MM.1S (cell line): Measurements from ENCODE around the gene ZC3H12C.

Experiments
- DNase-seq: peaks from one replicate; pipeline ENCODE4 v3.0.0-alpha.2; 2015
- H2AFZ ChIP-seq: fragments of 300-600 bp; sonication (generic); 2 replicates; pipeline ENCODE4 v1.6.0; 2016; ENCODE audit warnings: antibody characterized with exemption, low read length
- H3F3A ChIP-seq: fragments of 300-600 bp; sonication (generic); 2 replicates; pipeline ENCODE4 v1.6.1; 2016; ENCODE audit warnings: mild to moderate bottlenecking, antibody characterized with exemption, low read length, moderate library complexity, mixed read lengths; ENCODE audit not compliant: insufficient read depth
- H3K27ac ChIP-seq: fragments of 300-600 bp; sonication (generic); 2 replicates; pipeline ENCODE4 v1.5.1; 2016; ENCODE audit warnings: mild to moderate bottlenecking, low read length
- H3K27me3 ChIP-seq: fragments of 300-600 bp; sonication (generic); replicated peaks from 2 replicates; pipeline ENCODE4 v1.6.0; 2016; ENCODE audit warnings: low read length; ENCODE audit not compliant: insufficient read depth
- H3K36me3 ChIP-seq: fragments of 300-600 bp; sonication (generic); replicated peaks from 2 replicates; pipeline ENCODE4 v1.6.1; 2016; ENCODE audit warnings: mild to moderate bottlenecking, low read length, mixed read lengths; ENCODE audit not compliant: insufficient read depth
- H3K4me1 ChIP-seq: fragments of 300-600 bp; sonication (generic); 2 replicates; pipeline ENCODE4 v1.6.1; 2016; ENCODE audit warnings: low read length, mixed read lengths
- H3K4me2 ChIP-seq: fragments of 300-600 bp; sonication (generic); 2 replicates; pipeline ENCODE4 v1.6.0; 2016; ENCODE audit warnings: low read depth, low read length
- H3K4me3 ChIP-seq: fragments of 300-600 bp; sonication (generic); 2 replicates; pipeline ENCODE4 v1.5.1; 2016; ENCODE audit warnings: low read length, mixed read lengths
- H3K79me2 ChIP-seq: fragments of 300-600 bp; sonication (generic); 2 replicates; pipeline ENCODE4 v1.6.1; 2016; ENCODE audit warnings: mixed run types, low read length, mixed read lengths
- H3K9ac ChIP-seq: fragments of 300-600 bp; sonication (generic); 2 replicates; pipeline ENCODE4 v1.6.1; 2016; ENCODE audit warnings: low read length, mixed read lengths
- H3K9me2 ChIP-seq: fragments of 300-600 bp; sonication (generic); replicated peaks from 2 replicates; pipeline ENCODE4 v1.6.1; 2016; ENCODE audit warnings: mild to moderate bottlenecking, low read length, mixed read lengths; ENCODE audit not compliant: insufficient read depth
- H3K9me3 ChIP-seq: fragments of 300-600 bp; sonication (generic); replicated peaks from 2 replicates; pipeline ENCODE4 v1.6.1; 2016; ENCODE audit warnings: mild to moderate bottlenecking, low read length, mixed read lengths; ENCODE audit not compliant: insufficient read depth
- H4K20me1 ChIP-seq: fragments of 300-600 bp; sonication (generic); 2 replicates; pipeline ENCODE4 v1.6.1; 2016; ENCODE audit warnings: mild to moderate bottlenecking, low read length, moderate library complexity, mixed read lengths; ENCODE audit not compliant: insufficient read depth
- EZH2 ChIP-seq: fragments of 300-600 bp; sonication (generic); optimal IDR thresholded peaks from 2 replicates; pipeline ENCODE3; 2017; ENCODE audit warnings: low read depth, mild to moderate bottlenecking, antibody characterized with exemption, low read length, mixed read lengths
- EZH2phosphoT487 ChIP-seq: fragments of 300-600 bp; sonication (generic); IDR thresholded peaks from 2 replicates; pipeline ENCODE4 v1.6.1; 2018; ENCODE audit warnings: antibody characterized with exemption, low read length
- TF ChIP-seq, protein P1 (sequence below): fragments of 300-600 bp; sonication (generic); IDR thresholded peaks from 2 replicates; pipeline ENCODE4 v1.5.1; 2016; ENCODE audit warnings: antibody characterized with exemption, low read length, mixed read lengths

Gene ZC3H12C

DNA sequence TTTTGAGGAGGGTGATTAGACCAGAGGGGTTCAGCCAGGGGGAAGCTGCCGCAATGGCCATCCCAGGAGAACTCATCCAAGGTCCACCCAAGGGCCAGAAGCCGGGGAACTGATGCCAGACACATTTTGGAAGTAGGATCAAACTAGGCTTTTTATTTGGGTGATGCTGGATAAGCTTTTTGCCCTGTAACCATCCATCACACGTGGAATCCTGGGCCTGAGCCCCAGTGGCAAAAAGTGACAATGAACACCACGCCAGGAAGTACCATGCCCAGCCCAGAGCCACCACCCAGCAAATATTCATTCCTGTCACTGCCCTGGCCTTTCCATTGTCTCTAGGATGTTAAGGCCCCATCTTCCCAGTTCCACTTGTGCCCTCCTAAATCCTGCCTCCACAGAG lies 85.9 kb downstream of the ZC3H12C start:
- Histone ChIP-seq H3K36me3 (no peaks in the 10 kb centered on the region), H3F3A (no peaks in the 10 kb centered on the region), H3K4me3 (no peak overlapping the region), H3K27me3 (no peaks in the 10 kb centered on the region), H4K20me1 (no peaks in the 10 kb centered on the region), H3K4me1 (no peaks in the 10 kb centered on the region), H3K9me3 (no peaks in the 10 kb centered on the region), H3K9ac (no peak overlapping the region), H3K4me2 (no peak overlapping the region), H3K9me2 (no peaks in the 10 kb centered on the region), H2AFZ (no peak overlapping the region), H3K27ac (no peak overlapping the region), H3K79me2 (no peaks in the 10 kb centered on the region)
- TF ChIP-seq EZH2phosphoT487 = no peak
- TF ChIP-seq EZH2 = no peak
- TF ChIP-seq, protein P1, sequence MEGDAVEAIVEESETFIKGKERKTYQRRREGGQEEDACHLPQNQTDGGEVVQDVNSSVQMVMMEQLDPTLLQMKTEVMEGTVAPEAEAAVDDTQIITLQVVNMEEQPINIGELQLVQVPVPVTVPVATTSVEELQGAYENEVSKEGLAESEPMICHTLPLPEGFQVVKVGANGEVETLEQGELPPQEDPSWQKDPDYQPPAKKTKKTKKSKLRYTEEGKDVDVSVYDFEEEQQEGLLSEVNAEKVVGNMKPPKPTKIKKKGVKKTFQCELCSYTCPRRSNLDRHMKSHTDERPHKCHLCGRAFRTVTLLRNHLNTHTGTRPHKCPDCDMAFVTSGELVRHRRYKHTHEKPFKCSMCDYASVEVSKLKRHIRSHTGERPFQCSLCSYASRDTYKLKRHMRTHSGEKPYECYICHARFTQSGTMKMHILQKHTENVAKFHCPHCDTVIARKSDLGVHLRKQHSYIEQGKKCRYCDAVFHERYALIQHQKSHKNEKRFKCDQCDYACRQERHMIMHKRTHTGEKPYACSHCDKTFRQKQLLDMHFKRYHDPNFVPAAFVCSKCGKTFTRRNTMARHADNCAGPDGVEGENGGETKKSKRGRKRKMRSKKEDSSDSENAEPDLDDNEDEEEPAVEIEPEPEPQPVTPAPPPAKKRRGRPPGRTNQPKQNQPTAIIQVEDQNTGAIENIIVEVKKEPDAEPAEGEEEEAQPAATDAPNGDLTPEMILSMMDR = no peak
- no peak for DNase-seq

DNA sequence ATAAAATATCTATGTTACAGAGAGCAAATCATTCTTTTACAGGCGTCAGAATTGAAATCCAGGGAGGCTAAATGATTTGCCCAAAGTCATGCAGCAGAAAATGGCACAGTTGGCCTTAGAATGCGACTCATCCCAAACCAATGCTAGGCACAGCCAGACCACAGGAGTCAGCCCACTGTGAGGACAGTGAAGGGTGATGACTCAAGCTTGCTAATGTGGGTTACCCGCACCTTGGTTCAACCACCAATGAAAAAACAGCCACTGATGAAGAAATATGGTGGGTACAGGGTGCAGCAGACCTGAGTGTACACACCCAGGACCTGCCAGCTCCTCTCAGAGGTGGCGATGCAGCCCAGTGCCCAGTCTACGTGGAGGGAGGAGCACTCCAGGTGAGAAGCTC lies 89.7 kb downstream of the ZC3H12C start:
- no peak for DNase-seq
- Histone ChIP-seq H3K9me2 (no peaks in the 10 kb centered on the region), H2AFZ (no peak overlapping the region), H3F3A (no peaks in the 10 kb centered on the region), H3K9me3 (no peaks in the 10 kb centered on the region), H3K9ac (no peak overlapping the region), H3K27ac (no peak overlapping the region), H3K27me3 (no peaks in the 10 kb centered on the region), H3K4me3 (no peak overlapping the region), H3K79me2 (no peaks in the 10 kb centered on the region), H3K36me3 (no peaks in the 10 kb centered on the region), H3K4me1 (no peaks in the 10 kb centered on the region), H4K20me1 (no peaks in the 10 kb centered on the region), H3K4me2 (no peak overlapping the region)
- TF ChIP-seq, protein P1 = no peak
- TF ChIP-seq EZH2phosphoT487 (no peak), EZH2 (no peak)

DNA sequence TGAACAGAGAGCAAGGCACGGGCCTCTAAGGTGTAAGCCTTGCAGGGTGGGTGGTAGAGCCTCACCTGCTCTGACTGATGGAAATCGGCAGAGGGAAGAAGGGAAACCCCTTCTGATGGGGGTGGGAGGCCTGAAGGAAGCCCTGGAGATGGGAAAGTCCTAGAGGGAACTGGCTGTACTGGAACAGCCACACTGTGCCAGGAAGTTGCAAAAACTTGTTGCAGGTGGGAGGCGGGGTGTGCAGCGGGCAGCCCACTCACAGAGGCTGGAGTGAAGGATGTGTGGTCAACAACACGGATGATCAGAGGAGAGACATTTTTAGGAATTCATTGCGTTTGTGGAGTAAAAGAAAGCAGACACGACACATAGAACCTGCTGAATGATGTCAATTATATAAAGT lies 91.3 kb downstream of the ZC3H12C start:
- Histone ChIP-seq H3K4me3 (no peak overlapping the region), H3K36me3 (no peaks in the 10 kb centered on the region), H4K20me1 (no peaks in the 10 kb centered on the region), H3F3A (no peaks in the 10 kb centered on the region), H3K27ac (no peak overlapping the region), H3K4me1 (no peaks in the 10 kb centered on the region), H2AFZ (no peak overlapping the region), H3K9me3 (no peaks in the 10 kb centered on the region), H3K27me3 (no peaks in the 10 kb centered on the region), H3K9me2 (no peaks in the 10 kb centered on the region), H3K79me2 (no peaks in the 10 kb centered on the region), H3K9ac (no peak overlapping the region), H3K4me2 (no peak overlapping the region)
- TF ChIP-seq, protein P1 = no peak
- TF ChIP-seq EZH2phosphoT487 = no peak
- no peak for TF ChIP-seq EZH2
- no peak for DNase-seq
